ENCODE data around the gene DCAF11. TPM values are rescaled to one million over a fixed set of nuclear protein-coding genes. Genes with fewer than 3 reads are reported as not detected.

Gene DCAF11
- total and polyA plus RNA-seq, 2 of the 13 experiments (the other 11 are each of a cell fraction or from before 2014, with no cell fraction given) = 150 to 257 TPM

DNA sequence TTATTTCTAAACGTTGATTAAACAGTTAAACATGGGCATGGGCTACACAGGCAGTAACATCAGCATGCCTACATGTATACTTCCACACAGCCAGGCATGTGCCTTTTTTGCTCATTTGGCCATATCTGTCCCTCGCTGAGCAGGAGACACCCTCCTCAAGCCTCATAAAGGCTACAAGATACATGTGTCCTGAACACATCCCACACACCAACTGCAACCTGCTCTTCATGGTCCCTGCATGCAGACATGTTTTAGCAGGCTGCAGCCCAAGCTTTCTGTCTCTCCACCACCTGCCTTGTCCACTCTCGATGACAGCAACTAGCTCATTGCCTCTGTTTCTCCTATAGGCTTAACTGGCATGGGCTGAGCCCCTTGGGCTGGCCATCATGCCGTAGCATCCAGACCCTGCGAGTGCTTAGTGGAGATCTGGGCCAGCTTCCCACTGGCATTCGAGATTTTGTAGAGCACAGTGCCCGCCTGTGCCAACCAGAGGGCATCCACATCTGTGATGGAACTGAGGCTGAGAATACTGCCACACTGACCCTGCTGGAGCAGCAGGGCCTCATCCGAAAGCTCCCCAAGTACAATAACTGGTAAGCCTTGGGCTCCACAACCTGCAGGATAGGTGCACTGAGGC lies 17.9 kb upstream of the DCAF11 start (continued):
- TF ChIP-seq, protein P1, sequence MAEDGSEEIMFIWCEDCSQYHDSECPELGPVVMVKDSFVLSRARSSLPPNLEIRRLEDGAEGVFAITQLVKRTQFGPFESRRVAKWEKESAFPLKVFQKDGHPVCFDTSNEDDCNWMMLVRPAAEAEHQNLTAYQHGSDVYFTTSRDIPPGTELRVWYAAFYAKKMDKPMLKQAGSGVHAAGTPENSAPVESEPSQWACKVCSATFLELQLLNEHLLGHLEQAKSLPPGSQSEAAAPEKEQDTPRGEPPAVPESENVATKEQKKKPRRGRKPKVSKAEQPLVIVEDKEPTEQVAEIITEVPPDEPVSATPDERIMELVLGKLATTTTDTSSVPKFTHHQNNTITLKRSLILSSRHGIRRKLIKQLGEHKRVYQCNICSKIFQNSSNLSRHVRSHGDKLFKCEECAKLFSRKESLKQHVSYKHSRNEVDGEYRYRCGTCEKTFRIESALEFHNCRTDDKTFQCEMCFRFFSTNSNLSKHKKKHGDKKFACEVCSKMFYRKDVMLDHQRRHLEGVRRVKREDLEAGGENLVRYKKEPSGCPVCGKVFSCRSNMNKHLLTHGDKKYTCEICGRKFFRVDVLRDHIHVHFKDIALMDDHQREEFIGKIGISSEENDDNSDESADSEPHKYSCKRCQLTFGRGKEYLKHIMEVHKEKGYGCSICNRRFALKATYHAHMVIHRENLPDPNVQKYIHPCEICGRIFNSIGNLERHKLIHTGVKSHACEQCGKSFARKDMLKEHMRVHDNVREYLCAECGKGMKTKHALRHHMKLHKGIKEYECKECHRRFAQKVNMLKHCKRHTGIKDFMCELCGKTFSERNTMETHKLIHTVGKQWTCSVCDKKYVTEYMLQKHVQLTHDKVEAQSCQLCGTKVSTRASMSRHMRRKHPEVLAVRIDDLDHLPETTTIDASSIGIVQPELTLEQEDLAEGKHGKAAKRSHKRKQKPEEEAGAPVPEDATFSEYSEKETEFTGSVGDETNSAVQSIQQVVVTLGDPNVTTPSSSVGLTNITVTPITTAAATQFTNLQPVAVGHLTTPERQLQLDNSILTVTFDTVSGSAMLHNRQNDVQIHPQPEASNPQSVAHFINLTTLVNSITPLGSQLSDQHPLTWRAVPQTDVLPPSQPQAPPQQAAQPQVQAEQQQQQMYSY (CRISPR knock-in tag; IDR thresholded peaks at IDR 0.05) = no peak
- TF ChIP-seq, protein P2, sequence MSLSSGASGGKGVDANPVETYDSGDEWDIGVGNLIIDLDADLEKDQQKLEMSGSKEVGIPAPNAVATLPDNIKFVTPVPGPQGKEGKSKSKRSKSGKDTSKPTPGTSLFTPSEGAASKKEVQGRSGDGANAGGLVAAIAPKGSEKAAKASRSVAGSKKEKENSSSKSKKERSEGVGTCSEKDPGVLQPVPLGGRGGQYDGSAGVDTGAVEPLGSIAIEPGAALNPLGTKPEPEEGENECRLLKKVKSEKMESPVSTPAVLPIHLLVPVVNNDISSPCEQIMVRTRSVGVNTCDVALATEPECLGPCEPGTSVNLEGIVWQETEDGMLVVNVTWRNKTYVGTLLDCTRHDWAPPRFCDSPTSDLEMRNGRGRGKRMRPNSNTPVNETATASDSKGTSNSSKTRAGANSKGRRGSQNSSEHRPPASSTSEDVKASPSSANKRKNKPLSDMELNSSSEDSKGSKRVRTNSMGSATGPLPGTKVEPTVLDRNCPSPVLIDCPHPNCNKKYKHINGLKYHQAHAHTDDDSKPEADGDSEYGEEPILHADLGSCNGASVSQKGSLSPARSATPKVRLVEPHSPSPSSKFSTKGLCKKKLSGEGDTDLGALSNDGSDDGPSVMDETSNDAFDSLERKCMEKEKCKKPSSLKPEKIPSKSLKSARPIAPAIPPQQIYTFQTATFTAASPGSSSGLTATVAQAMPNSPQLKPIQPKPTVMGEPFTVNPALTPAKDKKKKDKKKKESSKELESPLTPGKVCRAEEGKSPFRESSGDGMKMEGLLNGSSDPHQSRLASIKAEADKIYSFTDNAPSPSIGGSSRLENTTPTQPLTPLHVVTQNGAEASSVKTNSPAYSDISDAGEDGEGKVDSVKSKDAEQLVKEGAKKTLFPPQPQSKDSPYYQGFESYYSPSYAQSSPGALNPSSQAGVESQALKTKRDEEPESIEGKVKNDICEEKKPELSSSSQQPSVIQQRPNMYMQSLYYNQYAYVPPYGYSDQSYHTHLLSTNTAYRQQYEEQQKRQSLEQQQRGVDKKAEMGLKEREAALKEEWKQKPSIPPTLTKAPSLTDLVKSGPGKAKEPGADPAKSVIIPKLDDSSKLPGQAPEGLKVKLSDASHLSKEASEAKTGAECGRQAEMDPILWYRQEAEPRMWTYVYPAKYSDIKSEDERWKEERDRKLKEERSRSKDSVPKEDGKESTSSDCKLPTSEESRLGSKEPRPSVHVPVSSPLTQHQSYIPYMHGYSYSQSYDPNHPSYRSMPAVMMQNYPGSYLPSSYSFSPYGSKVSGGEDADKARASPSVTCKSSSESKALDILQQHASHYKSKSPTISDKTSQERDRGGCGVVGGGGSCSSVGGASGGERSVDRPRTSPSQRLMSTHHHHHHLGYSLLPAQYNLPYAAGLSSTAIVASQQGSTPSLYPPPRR (CRISPR knock-in tag; IDR thresholded peaks at IDR 0.05; ENCODE audit: borderline replicate concordance) = no peak
- TF ChIP-seq ZFP82 (CRISPR knock-in tag; IDR thresholded peaks at IDR 0.05; ENCODE audit: borderline replicate concordance) (no peak), HNF4G (IDR thresholded peaks at IDR 0.05; ENCODE audit: borderline replicate concordance, low read depth, low read length) (no peak), HNF4G (CRISPR knock-in tag; IDR thresholded peaks at IDR 0.05; ENCODE audit: borderline replicate concordance, low read depth) (no peak), ZNF678 (CRISPR knock-in tag; IDR thresholded peaks at IDR 0.05) (no peak), AGO1 (IDR thresholded peaks at IDR 0.05; ENCODE audit: low read depth, low read length, poor library complexity, severe bottlenecking) (no peak), ZSCAN29 (CRISPR knock-in tag; conservative IDR thresholded peaks at IDR 0.05) (no peak), PRDM4 (CRISPR knock-in tag; IDR thresholded peaks at IDR 0.05; ENCODE audit: borderline replicate concordance) (no peak), TCF7L2 (IDR thresholded peaks at IDR 0.05; ENCODE audit: low read depth, low read length) (no peak), ZNF878 (CRISPR knock-in tag; IDR thresholded peaks at IDR 0.05) (no peak), STAG1 (CRISPR knock-in tag; IDR thresholded peaks at IDR 0.05) (no peak)
- TF ChIP-seq, protein P3, sequence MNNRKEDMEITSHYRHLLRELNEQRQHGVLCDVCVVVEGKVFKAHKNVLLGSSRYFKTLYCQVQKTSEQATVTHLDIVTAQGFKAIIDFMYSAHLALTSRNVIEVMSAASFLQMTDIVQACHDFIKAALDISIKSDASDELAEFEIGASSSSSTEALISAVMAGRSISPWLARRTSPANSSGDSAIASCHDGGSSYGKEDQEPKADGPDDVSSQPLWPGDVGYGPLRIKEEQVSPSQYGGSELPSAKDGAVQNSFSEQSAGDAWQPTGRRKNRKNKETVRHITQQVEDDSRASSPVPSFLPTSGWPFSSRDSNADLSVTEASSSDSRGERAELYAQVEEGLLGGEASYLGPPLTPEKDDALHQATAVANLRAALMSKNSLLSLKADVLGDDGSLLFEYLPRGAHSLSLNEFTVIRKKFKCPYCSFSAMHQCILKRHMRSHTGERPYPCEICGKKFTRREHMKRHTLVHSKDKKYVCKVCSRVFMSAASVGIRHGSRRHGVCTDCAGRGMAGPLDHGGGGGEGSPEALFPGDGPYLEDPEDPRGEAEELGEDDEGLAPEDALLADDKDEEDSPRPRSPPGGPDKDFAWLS (CRISPR knock-in tag; IDR thresholded peaks at IDR 0.05; ENCODE audit: borderline replicate concordance) = no peak; the same call in 1 of the 2 replicates
- TF ChIP-seq, protein P4, sequence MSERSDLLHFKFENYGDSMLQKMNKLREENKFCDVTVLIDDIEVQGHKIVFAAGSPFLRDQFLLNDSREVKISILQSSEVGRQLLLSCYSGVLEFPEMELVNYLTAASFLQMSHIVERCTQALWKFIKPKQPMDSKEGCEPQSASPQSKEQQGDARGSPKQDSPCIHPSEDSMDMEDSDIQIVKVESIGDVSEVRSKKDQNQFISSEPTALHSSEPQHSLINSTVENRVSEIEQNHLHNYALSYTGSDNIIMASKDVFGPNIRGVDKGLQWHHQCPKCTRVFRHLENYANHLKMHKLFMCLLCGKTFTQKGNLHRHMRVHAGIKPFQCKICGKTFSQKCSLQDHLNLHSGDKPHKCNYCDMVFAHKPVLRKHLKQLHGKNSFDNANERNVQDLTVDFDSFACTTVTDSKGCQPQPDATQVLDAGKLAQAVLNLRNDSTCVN (CRISPR knock-in tag; IDR thresholded peaks at IDR 0.05; ENCODE audit: borderline replicate concordance) = no peak
